Measurements from ENCODE around the gene ELOVL5. TPM values are rescaled to one million over a fixed set of nuclear protein-coding genes. Genes with fewer than 3 reads are reported as not detected.

ELOVL5 gene
- total RNA-seq, 3 donors from 2014 or later (not counting 1 experiment from before 2014, with no cell fraction given) = 72.1 to 99.5 (median 73.7) TPM

DNA sequence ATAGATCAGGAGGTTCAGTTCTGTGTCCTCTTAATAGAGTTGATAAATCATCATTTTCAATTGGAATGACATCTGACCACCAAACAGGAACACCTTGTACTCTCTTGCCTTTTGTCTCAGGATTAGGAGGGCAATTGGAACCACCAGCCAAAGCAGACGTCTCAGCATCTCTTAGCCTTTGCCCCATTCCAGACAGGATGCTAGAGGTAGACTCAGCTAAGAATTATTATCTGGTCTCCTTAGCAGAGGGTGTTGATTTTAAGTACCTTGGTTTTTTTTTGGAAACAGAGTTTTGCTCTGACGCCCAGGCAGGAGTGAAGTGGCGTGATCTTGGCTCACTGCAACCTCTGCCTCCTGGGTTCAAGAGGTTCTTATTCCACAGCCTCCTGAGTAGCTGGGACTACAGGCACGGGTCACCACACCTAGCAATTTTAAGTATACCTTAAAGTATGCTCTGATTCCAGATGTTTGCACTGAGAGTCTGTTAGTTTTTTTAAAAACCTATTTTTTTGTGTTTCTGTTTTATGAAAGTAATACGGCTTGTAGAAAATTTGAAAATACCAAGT, 28.0 kb upstream of the ELOVL5 start:
- no peak overlapping the region for H3K27ac ChIP-seq (ENCODE audit: low read length)
- DNase-seq (no peak), ATAC-seq (no peak)
- H3K4me3 ChIP-seq (ENCODE audit: low read length) = no peak overlapping the region
- H3K27me3 ChIP-seq (ENCODE audit: control insufficient read depth, insufficient read depth, low read length) = no peaks in the 10 kb centered on the region
- H3K4me1 Mint-ChIP-seq = no peaks in the 10 kb centered on the region
- intact Hi-C loops (cut with micrococcal nuclease) = no loop called here
- TF ChIP-seq, protein P1, sequence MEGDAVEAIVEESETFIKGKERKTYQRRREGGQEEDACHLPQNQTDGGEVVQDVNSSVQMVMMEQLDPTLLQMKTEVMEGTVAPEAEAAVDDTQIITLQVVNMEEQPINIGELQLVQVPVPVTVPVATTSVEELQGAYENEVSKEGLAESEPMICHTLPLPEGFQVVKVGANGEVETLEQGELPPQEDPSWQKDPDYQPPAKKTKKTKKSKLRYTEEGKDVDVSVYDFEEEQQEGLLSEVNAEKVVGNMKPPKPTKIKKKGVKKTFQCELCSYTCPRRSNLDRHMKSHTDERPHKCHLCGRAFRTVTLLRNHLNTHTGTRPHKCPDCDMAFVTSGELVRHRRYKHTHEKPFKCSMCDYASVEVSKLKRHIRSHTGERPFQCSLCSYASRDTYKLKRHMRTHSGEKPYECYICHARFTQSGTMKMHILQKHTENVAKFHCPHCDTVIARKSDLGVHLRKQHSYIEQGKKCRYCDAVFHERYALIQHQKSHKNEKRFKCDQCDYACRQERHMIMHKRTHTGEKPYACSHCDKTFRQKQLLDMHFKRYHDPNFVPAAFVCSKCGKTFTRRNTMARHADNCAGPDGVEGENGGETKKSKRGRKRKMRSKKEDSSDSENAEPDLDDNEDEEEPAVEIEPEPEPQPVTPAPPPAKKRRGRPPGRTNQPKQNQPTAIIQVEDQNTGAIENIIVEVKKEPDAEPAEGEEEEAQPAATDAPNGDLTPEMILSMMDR (IDR thresholded peaks at IDR 0.05) = no peak
- 78% methylated on average over 3 of the region's 5 CpGs for WGBS (ENCODE audit: insufficient coverage)
- H3K36me3 ChIP-seq (ENCODE audit: control insufficient read depth, insufficient read depth, low read length) = no peaks in the 10 kb centered on the region
- no peaks in the 10 kb centered on the region for H3K4me1 ChIP-seq (ENCODE audit: control insufficient read depth, insufficient read depth, low read length)
- no peaks in the 10 kb centered on the region for H3K9me3 Mint-ChIP-seq
- no peak overlapping the region for H3K27ac Mint-ChIP-seq
- no peak overlapping the region for H3K4me3 Mint-ChIP-seq
- H3K9me3 ChIP-seq (ENCODE audit: control insufficient read depth, insufficient read depth, low read length) = no peaks in the 10 kb centered on the region
- H3K36me3 Mint-ChIP-seq = no peaks in the 10 kb centered on the region
- peaks cover 4 to 27% of the 10 kb centered on the region in 2 donors for H3K27me3 Mint-ChIP-seq (ENCODE audit: low read depth in 2 of 2)

DNA sequence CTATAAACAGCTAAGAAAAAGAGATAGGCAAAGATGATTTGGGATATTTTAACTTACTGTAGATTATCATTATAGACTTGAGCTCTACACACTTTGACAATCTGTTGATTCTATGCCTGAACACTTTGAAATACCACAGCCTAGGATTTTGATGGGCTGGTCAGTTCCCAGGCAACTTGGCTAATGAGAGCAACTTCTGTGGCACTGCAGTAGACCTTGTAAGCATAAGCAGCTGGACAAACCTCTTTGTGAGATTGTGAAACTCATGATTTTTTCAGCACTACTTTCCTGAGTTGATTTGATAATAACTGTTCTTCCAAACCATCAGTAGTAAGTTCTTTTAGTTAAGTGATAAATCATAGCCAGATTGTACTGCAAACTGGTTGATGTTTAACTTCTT, 27.1 kb upstream of the ELOVL5 start:
- no peaks in the 10 kb centered on the region for H3K4me1 ChIP-seq (ENCODE audit: control insufficient read depth, insufficient read depth, low read length)
- H3K27me3 Mint-ChIP-seq (ENCODE audit: low read depth in 2 of 2) = peaks cover 4 to 27% of the 10 kb centered on the region in 2 donors
- no peak overlapping the region for H3K4me3 Mint-ChIP-seq
- TF ChIP-seq, protein P1 (IDR thresholded peaks at IDR 0.05) = no peak
- no peak overlapping the region for H3K4me3 ChIP-seq (ENCODE audit: low read length)
- no peaks in the 10 kb centered on the region for H3K36me3 ChIP-seq (ENCODE audit: control insufficient read depth, insufficient read depth, low read length)
- H3K9me3 ChIP-seq (ENCODE audit: control insufficient read depth, insufficient read depth, low read length) = no peaks in the 10 kb centered on the region
- intact Hi-C loops (cut with micrococcal nuclease) = no loop called here
- no peak for DNase-seq
- no peaks in the 10 kb centered on the region for H3K9me3 Mint-ChIP-seq
- H3K4me1 Mint-ChIP-seq = no peaks in the 10 kb centered on the region
- no peak overlapping the region for H3K27ac ChIP-seq (ENCODE audit: low read length)
- ATAC-seq = no peak
- H3K36me3 Mint-ChIP-seq = no peaks in the 10 kb centered on the region
- no peaks in the 10 kb centered on the region for H3K27me3 ChIP-seq (ENCODE audit: control insufficient read depth, insufficient read depth, low read length)
- no peak overlapping the region for H3K27ac Mint-ChIP-seq

DNA sequence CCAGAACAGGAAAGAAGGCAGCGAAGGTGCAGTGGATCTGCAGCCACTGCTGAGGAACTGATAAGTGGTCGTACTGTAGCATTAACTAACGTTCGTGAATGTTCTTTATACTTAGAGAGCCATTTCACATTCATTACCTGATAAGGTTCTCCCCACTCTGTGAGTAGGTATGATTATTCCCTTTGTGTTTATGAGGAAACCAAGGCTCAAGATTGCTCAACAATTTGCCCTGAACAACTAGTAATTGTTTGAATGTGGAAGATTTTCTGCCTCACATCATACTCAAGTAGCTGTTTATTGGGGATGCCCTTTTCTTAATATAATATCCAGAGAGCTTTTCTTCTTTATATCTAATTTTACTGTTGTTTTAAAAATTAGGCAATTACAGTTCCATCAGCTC, 24.9 kb upstream of the ELOVL5 start:
- Histone ChIP-seq H3K27me3 (ENCODE audit: control insufficient read depth, insufficient read depth, low read length) (no peaks in the 10 kb centered on the region), H3K27ac (ENCODE audit: low read length) (no peak overlapping the region), H3K4me3 (ENCODE audit: low read length) (no peak overlapping the region), H3K36me3 (ENCODE audit: control insufficient read depth, insufficient read depth, low read length) (no peaks in the 10 kb centered on the region), H3K4me1 (ENCODE audit: control insufficient read depth, insufficient read depth, low read length) (no peaks in the 10 kb centered on the region), H3K9me3 (ENCODE audit: control insufficient read depth, insufficient read depth, low read length) (no peaks in the 10 kb centered on the region)
- TF ChIP-seq, protein P1 (IDR thresholded peaks at IDR 0.05) = no peak
- WGBS (ENCODE audit: insufficient coverage) = 100% methylated on average over 1 of the region's 4 CpGs
- no peak overlapping the region for H3K27ac Mint-ChIP-seq
- H3K9me3 Mint-ChIP-seq = no peaks in the 10 kb centered on the region
- H3K36me3 Mint-ChIP-seq = no peaks in the 10 kb centered on the region
- no peak overlapping the region for H3K4me3 Mint-ChIP-seq
- ATAC-seq (no peak), DNase-seq (no peak)
- peaks cover 7 to 26% of the 10 kb centered on the region in 2 donors for H3K27me3 Mint-ChIP-seq (ENCODE audit: low read depth in 2 of 2)
- intact Hi-C loops (cut with micrococcal nuclease) = no loop called here
- no peaks in the 10 kb centered on the region for H3K4me1 Mint-ChIP-seq

DNA sequence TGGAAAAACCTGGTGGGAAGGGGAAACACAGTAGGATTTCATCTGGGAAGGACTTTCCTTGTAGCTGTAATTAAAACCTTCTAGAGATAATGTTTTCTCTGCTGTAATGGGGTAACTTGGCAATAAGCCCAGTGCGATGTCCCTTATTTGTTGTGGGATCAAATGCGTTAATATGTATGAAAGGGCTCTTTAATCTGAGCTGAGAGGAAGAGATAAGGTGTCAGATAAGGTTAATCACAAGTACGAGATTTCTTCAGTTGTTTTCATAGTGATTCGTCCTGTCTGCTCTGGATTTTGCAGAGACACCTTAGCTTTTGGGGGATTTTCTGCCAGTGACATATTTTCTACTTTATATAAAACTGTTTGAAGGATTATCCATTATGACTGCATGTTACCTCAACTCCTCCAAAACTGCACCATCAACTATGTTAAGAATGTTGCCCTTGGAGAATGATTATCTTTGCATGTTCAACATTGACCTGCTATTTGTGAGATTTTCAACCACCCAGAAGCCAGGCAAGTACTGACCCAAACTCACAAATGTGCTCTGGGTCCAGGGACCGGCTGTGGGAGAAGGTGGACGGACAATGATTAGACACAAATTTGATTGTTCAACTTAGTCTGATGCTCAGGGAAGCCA, 21.2 kb upstream of the ELOVL5 start:
- intact Hi-C loops (cut with micrococcal nuclease) = no loop called here
- no peak overlapping the region for H3K4me3 ChIP-seq (ENCODE audit: low read length)
- H3K27ac ChIP-seq (ENCODE audit: low read length) = no peak overlapping the region
- Mint-ChIP-seq H3K9me3 (peaks cover 0 to 2% of the 10 kb centered on the region in 2 donors), H3K27ac (no peak overlapping the region), H3K36me3 (no peaks in the 10 kb centered on the region), H3K4me1 (no peaks in the 10 kb centered on the region), H3K4me3 (no peak overlapping the region), H3K27me3 (ENCODE audit: low read depth in 2 of 2) (peaks cover 6 to 12% of the 10 kb centered on the region in 2 donors)
- 69% methylated on average over 5 of the region's 6 CpGs for WGBS (ENCODE audit: insufficient coverage)
- no peaks in the 10 kb centered on the region for H3K9me3 ChIP-seq (ENCODE audit: control insufficient read depth, insufficient read depth, low read length)
- no peaks in the 10 kb centered on the region for H3K36me3 ChIP-seq (ENCODE audit: control insufficient read depth, insufficient read depth, low read length)
- no peaks in the 10 kb centered on the region for H3K27me3 ChIP-seq (ENCODE audit: control insufficient read depth, insufficient read depth, low read length)
- H3K4me1 ChIP-seq (ENCODE audit: control insufficient read depth, insufficient read depth, low read length) = no peaks in the 10 kb centered on the region
- TF ChIP-seq, protein P1 (IDR thresholded peaks at IDR 0.05) = no peak
- no peak for ATAC-seq
- DNase-seq = peak in 1 of 2 donors; percentile 31
